ENCODE data around the gene BACH2. TPM values are rescaled to one million over a fixed set of nuclear protein-coding genes. Genes with fewer than 3 reads are reported as not detected.

Gene BACH2
- total and polyA plus RNA-seq, 9 of the 15 experiments (the other 6 are each of a cell fraction or from before 2014, with no cell fraction given): 0.06 to 3.1 (median 0.59) TPM

DNA sequence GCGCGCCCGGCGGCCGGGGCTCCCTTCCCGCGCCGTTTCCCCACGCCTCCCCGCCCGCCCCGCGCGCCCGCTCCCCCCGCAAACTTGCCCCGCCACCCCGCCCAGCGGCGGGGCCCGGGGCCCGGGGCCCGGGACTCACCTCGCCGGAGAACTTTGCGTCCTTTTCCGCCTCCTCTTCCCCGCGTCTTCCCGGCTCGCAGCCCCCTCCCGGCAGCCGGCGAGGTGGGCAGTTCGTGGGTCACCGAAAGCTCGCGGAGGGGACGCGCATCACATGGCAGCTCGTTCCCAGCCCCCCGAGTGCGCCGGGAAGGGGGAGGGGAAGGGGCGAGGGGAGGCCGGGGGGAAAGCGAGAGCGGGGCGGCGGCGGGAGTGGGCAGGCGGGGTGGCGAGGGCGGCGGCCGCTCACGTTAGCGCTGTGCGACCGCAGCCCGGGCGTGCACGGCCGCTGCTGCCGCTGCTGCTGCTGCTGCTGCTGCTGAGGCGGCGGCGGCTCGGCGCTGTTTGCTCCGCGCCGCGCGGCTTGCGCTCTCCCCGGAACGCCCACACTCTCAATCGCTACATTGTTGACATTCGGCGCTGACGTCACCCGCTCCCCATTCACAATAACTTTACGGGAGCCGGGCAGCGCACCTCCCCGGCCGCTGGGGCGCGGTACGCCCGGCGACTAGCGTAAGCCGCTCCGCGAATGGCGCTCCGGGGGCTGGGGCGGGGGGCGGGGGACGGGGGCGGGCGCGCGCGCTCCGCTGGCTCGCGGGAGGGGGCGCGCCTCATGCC, at the start of gene BACH2 (continued):
- TF ChIP-seq MAZ (CRISPR knock-in tag; conservative IDR thresholded peaks at IDR 0.05 in 1 of 2, IDR thresholded peaks at IDR 0.05 in 1 of 2): peak in 1 of 2 experiments; percentile 29; a peak in 2 of 4 replicates
- TF ChIP-seq, protein P1, sequence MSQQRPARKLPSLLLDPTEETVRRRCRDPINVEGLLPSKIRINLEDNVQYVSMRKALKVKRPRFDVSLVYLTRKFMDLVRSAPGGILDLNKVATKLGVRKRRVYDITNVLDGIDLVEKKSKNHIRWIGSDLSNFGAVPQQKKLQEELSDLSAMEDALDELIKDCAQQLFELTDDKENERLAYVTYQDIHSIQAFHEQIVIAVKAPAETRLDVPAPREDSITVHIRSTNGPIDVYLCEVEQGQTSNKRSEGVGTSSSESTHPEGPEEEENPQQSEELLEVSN (IDR thresholded peaks at IDR 0.05; ENCODE audit: borderline replicate concordance in 1 of 2, extremely low read depth in 1 of 2, insufficient read depth in 1 of 2, insufficient read length in 1 of 2, low read depth in 1 of 2, low read length in 1 of 2, poor library complexity in 1 of 2, severe bottlenecking in 1 of 2): peak in 1 of 2 experiments; percentile 23
- TF ChIP-seq, protein P2, sequence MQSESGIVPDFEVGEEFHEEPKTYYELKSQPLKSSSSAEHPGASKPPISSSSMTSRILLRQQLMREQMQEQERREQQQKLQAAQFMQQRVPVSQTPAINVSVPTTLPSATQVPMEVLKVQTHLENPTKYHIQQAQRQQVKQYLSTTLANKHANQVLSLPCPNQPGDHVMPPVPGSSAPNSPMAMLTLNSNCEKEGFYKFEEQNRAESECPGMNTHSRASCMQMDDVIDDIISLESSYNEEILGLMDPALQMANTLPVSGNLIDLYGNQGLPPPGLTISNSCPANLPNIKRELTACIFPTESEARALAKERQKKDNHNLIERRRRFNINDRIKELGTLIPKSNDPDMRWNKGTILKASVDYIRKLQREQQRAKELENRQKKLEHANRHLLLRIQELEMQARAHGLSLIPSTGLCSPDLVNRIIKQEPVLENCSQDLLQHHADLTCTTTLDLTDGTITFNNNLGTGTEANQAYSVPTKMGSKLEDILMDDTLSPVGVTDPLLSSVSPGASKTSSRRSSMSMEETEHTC (IDR thresholded peaks at IDR 0.05): no peak
- no peak for TF ChIP-seq ZNF212 (CRISPR knock-in tag; IDR thresholded peaks at IDR 0.05)
- no peak for TF ChIP-seq ZNF551 (CRISPR knock-in tag; IDR thresholded peaks at IDR 0.05)
- TF ChIP-seq MEF2A (IDR thresholded peaks at IDR 0.05; ENCODE audit: control insufficient read depth, low read depth, low read length): no peak
- TF ChIP-seq ATF1 (CRISPR knock-in tag; IDR thresholded peaks at IDR 0.05): peak; percentile 45
- TF ChIP-seq ATF1 (tag; IDR thresholded peaks at IDR 0.05): peak; percentile 49; the same call in 1 of the 2 replicates
- no peak for TF ChIP-seq ZNF3 (CRISPR knock-in tag; IDR thresholded peaks at IDR 0.05)
- no peak for TF ChIP-seq ZNF717 (CRISPR knock-in tag; IDR thresholded peaks at IDR 0.05)
- no peak for TF ChIP-seq TCF3 (CRISPR knock-in tag; IDR thresholded peaks at IDR 0.05)
- TF ChIP-seq CBFA2T3 (IDR thresholded peaks at IDR 0.05): no peak
- no peak for TF ChIP-seq ETV6 (IDR thresholded peaks at IDR 0.05; ENCODE audit: borderline replicate concordance in 1 of 2, low read depth in 2 of 2, low read length in 1 of 2)
- no peak for TF ChIP-seq ETV6 (CRISPR knock-in tag; IDR thresholded peaks at IDR 0.05; ENCODE audit: borderline replicate concordance)
- no peak for TF ChIP-seq ZZZ3 (IDR thresholded peaks at IDR 0.05)
- TF ChIP-seq, protein P3, sequence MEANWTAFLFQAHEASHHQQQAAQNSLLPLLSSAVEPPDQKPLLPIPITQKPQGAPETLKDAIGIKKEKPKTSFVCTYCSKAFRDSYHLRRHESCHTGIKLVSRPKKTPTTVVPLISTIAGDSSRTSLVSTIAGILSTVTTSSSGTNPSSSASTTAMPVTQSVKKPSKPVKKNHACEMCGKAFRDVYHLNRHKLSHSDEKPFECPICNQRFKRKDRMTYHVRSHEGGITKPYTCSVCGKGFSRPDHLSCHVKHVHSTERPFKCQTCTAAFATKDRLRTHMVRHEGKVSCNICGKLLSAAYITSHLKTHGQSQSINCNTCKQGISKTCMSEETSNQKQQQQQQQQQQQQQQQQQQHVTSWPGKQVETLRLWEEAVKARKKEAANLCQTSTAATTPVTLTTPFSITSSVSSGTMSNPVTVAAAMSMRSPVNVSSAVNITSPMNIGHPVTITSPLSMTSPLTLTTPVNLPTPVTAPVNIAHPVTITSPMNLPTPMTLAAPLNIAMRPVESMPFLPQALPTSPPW (CRISPR knock-in tag; IDR thresholded peaks at IDR 0.05): peak; percentile 67
- no peak for TF ChIP-seq TGIF2 (CRISPR knock-in tag; IDR thresholded peaks at IDR 0.05)
- TF ChIP-seq, protein P4, sequence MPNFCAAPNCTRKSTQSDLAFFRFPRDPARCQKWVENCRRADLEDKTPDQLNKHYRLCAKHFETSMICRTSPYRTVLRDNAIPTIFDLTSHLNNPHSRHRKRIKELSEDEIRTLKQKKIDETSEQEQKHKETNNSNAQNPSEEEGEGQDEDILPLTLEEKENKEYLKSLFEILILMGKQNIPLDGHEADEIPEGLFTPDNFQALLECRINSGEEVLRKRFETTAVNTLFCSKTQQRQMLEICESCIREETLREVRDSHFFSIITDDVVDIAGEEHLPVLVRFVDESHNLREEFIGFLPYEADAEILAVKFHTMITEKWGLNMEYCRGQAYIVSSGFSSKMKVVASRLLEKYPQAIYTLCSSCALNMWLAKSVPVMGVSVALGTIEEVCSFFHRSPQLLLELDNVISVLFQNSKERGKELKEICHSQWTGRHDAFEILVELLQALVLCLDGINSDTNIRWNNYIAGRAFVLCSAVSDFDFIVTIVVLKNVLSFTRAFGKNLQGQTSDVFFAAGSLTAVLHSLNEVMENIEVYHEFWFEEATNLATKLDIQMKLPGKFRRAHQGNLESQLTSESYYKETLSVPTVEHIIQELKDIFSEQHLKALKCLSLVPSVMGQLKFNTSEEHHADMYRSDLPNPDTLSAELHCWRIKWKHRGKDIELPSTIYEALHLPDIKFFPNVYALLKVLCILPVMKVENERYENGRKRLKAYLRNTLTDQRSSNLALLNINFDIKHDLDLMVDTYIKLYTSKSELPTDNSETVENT (CRISPR knock-in tag; IDR thresholded peaks at IDR 0.05): no peak
- no peak for TF ChIP-seq PHF20 (IDR thresholded peaks at IDR 0.05; ENCODE audit: partially characterized antibody)
- TF ChIP-seq, protein P5, sequence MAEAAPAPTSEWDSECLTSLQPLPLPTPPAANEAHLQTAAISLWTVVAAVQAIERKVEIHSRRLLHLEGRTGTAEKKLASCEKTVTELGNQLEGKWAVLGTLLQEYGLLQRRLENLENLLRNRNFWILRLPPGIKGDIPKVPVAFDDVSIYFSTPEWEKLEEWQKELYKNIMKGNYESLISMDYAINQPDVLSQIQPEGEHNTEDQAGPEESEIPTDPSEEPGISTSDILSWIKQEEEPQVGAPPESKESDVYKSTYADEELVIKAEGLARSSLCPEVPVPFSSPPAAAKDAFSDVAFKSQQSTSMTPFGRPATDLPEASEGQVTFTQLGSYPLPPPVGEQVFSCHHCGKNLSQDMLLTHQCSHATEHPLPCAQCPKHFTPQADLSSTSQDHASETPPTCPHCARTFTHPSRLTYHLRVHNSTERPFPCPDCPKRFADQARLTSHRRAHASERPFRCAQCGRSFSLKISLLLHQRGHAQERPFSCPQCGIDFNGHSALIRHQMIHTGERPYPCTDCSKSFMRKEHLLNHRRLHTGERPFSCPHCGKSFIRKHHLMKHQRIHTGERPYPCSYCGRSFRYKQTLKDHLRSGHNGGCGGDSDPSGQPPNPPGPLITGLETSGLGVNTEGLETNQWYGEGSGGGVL (CRISPR knock-in tag; IDR thresholded peaks at IDR 0.05): no peak

Measured in K562 (cell line).